Adrenal gland (tissue), 12 donors: ENCODE results near the gene RELN. TPM values are rescaled to one million over a fixed set of nuclear protein-coding genes. Genes with fewer than 3 reads are reported as not detected.

Experiments used
- DNase-seq, 7 donors: peaks; one replicate each; pipeline ENCODE4 v3.0.0-alpha.2; 2019 to 2020
- H3K27ac ChIP-seq, 5 donors: fragments of 200-600 bp; sonication (generic) in 4 of 5; 1 replicate in 3 of 5; 2 replicates in 2 of 5; pipeline versions ENCODE4 v1.5.1 to v1.8.0; 2016 to 2020; ENCODE audit warnings: mild to moderate bottlenecking in 1 of 5
- H3K27me3 ChIP-seq: fragments of 200-600 bp; 2 replicates; pipeline ENCODE4 v1.8.0; 2021
- H3K36me3 ChIP-seq, 2 donors: fragments of 200-600 bp; replicated peaks in 1 of 2; 1 replicate in 1 of 2; 2 replicates in 1 of 2; pipeline versions ENCODE4 v1.5.1 to v1.8.0; 2018 to 2022
- H3K4me1 ChIP-seq, 2 donors: fragments of 200-600 bp; replicated peaks in 1 of 2; 1 replicate in 1 of 2; 2 replicates in 1 of 2; pipeline versions ENCODE4 v1.5.1 to v1.8.0; 2018 to 2021
- H3K4me3 ChIP-seq, 4 donors: fragments of 200-600 bp; sonication (generic) in 3 of 4; one replicate each; pipeline ENCODE4 v1.5.1; 2016 to 2018
- H3K9me3 ChIP-seq, 3 donors: fragments of 200-600 bp; sonication (generic) in 1 of 3; replicated peaks in 1 of 3; 1 replicate in 2 of 3; 2 replicates in 1 of 3; pipeline versions ENCODE4 v1.5.1 to v1.8.0; 2016 to 2021
- POLR2A ChIP-seq, 2 donors: fragments of 450-650 bp; IDR thresholded peaks; one replicate each; pipeline ENCODE4 v1.6.1; 2017; ENCODE audit warnings: antibody characterized with exemption in 2 of 2, mild to moderate bottlenecking in 2 of 2, moderate library complexity in 1 of 2
- WGBS, 4 donors: extraction: QIAGEN DNeasy Blood & Tissue Kit in 2 of 4; methylation state at CpG; one replicate each; pipeline versions ENCODE4 v1.1.5 to v1.1.7; 2013 to 2017; 5-methylcytosine and 5-hydroxymethylcytosine counted together
- intact Hi-C, 2 donors: fragments of 100-400 bp; cut with DNase I; formaldehyde crosslinking; loops; one replicate each; pipeline versions ENCODE4 v1.14.1 to v1.15.0; 2022 to 2023
- polyA plus RNA-seq, 3 donors: library from polyadenylated mRNA; stranded (reverse); fragments of 200-250 nt in 2 of 3; fragments of 350-450 nt in 1 of 3; fragmentation: Illumina TruSeq in 1 of 3; extraction: RNeasy Lipid Tissue Mini Kit (QIAGEN cat#74804) in 1 of 3; gene quantifications; one replicate each; pipeline ENCODE4 v1.2.3, GENCODE V29; 2013 to 2014
- total RNA-seq, 9 donors: library from RNA; depleted of rRNA in 4 of 9; stranded (reverse); fragments of >200 nt in 4 of 9; fragments of 120-200 nt in 1 of 9; fragmentation: NEBNext Ultra II Directional in 1 of 9; extraction: Animal tissue kit (Norgen Biotek cat#: 25700) in 1 of 9; gene quantifications; one replicate each; pipeline versions ENCODE4 v1.1.0 to v1.2.4, GENCODE V29; 2013 to 2023
- TF ChIP-seq, protein P1 (sequence below), 6 experiments: fragments of 450-650 bp in 4 of 6; fragments of 200-600 bp in 2 of 6; sonication (generic) in 1 of 6; IDR thresholded peaks; 1 replicate in 5 of 6; 2 replicates in 1 of 6; pipeline versions ENCODE4 v1.5.1 to v1.8.0; 2016 to 2021; ENCODE audit warnings: antibody characterized with exemption in 6 of 6, mild to moderate bottlenecking in 2 of 6, moderate library complexity in 1 of 6
- donor health status: healthy with polysubstance abuse.
- donor health status: Bipolar disorder and iron deficiency.
- donor health status: DM: yes; HTN: yes; CAD: no.
- donor health status: DM: no; HTN: no; CAD: no.
- donor health status: DM: no; HTN: no; CAD: no.
- donor health status: DM: yes; HTN: yes; CAD: no.

Gene RELN
- total and polyA plus RNA-seq, 12 donors, result 0.88 to 7.9 (median 2.3) TPM

DNA sequence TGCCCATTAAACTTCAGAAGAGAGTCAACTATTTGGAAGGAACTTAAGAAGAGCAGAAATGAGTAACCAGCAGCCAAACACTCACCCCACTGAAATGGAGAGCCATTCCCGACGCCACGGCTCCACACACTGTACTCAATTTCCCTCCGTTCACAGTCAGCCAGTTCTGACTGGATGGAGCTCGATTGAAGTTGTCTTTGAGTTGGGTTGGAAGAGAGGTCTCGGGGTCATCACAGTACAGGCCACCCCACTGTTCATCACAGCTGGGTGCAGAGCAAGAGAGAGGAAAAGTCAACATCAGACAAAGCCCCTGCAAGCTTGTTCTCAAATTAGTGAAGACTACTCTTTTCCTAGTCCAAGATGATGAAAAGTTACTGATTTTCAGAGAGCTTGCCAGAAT lies 467.5 kb downstream of the RELN start:
- no peak overlapping the region for H3K4me3 ChIP-seq
- H3K4me1 ChIP-seq, result no peaks in the 10 kb centered on the region
- H3K27ac ChIP-seq, result no peak overlapping the region
- 64 to 90% (median 79%) methylated on average over 6 of the region's 6 CpGs for WGBS, 4 donors
- intact Hi-C loops, result no loop called here
- H3K9me3 ChIP-seq, result no peaks in the 10 kb centered on the region
- H3K27me3 ChIP-seq, result no peaks in the 10 kb centered on the region
- no peaks in the 10 kb centered on the region for H3K36me3 ChIP-seq
- DNase-seq, result no peak
- TF ChIP-seq, protein P1, sequence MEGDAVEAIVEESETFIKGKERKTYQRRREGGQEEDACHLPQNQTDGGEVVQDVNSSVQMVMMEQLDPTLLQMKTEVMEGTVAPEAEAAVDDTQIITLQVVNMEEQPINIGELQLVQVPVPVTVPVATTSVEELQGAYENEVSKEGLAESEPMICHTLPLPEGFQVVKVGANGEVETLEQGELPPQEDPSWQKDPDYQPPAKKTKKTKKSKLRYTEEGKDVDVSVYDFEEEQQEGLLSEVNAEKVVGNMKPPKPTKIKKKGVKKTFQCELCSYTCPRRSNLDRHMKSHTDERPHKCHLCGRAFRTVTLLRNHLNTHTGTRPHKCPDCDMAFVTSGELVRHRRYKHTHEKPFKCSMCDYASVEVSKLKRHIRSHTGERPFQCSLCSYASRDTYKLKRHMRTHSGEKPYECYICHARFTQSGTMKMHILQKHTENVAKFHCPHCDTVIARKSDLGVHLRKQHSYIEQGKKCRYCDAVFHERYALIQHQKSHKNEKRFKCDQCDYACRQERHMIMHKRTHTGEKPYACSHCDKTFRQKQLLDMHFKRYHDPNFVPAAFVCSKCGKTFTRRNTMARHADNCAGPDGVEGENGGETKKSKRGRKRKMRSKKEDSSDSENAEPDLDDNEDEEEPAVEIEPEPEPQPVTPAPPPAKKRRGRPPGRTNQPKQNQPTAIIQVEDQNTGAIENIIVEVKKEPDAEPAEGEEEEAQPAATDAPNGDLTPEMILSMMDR (IDR thresholded peaks at IDR 0.05), result no peak
- no peak for TF ChIP-seq POLR2A (IDR thresholded peaks at IDR 0.05)

GRCh38 chr7:103504505-103505135 lies 484.8 kb downstream of the RELN start:
- 84 to 88% (median 85%) methylated on average over 12 to 13 of the region's 13 CpGs for WGBS, 4 donors
- no peaks in the 10 kb centered on the region for H3K4me1 ChIP-seq
- no peak for DNase-seq

DNA sequence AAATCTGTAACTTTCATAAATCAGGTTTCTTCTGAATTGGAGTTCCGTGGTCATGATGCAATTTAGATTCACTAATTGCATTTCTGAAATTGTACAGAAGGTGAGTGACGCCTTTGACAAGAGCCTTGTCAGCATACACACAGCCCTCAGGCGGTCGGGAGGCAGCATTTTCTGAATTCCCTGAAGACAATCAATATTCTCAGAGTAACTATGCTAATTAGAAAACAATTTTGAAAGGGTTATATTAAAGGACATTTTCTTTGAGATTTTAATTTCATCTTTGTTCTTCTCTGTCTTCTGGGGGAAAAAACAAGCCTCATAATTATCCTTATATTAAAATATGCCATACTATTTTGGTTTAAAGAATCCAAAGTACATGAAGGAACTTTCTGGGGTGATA lies 488.3 kb downstream of the RELN start:
- Histone ChIP-seq H3K27ac (no peak overlapping the region), H3K36me3 (no peaks in the 10 kb centered on the region), H3K4me3 (no peak overlapping the region), H3K4me1 (no peaks in the 10 kb centered on the region), H3K27me3 (no peaks in the 10 kb centered on the region), H3K9me3 (no peaks in the 10 kb centered on the region)
- intact Hi-C loops, result no loop called here
- TF ChIP-seq POLR2A (IDR thresholded peaks at IDR 0.05), result no peak
- TF ChIP-seq, protein P1 (IDR thresholded peaks at IDR 0.05), result no peak
- WGBS, 4 donors, result 82 to 89% (median 86%) methylated on average over 4 of the region's 4 CpGs
- DNase-seq, result no peak

More at GRCh38 chr7:103504505-103505135, 484.8 kb downstream of the RELN start:
- H3K27me3 ChIP-seq, result no peaks in the 10 kb centered on the region
- TF ChIP-seq, protein P1 (IDR thresholded peaks at IDR 0.05), result no peak
- no peak for TF ChIP-seq POLR2A (IDR thresholded peaks at IDR 0.05)
- no peaks in the 10 kb centered on the region for H3K36me3 ChIP-seq
- H3K27ac ChIP-seq, result no peak overlapping the region
- no peaks in the 10 kb centered on the region for H3K9me3 ChIP-seq
- intact Hi-C loops, result no loop called here
- H3K4me3 ChIP-seq, result no peak overlapping the region

- no peaks in the 10 kb centered on the region for H3K4me1 ChIP-seq
- H3K36me3 ChIP-seq, result no peaks in the 10 kb centered on the region
- H3K9me3 ChIP-seq, result no peaks in the 10 kb centered on the region
- WGBS, 4 donors, result 74 to 88% (median 80%) methylated on average over 1 of the region's 1 CpG
- DNase-seq, result no peak
- no peak overlapping the region for H3K4me3 ChIP-seq
- no peaks in the 10 kb centered on the region for H3K27me3 ChIP-seq
- intact Hi-C loops, result no loop called here
- TF ChIP-seq POLR2A (IDR thresholded peaks at IDR 0.05), result no peak
- TF ChIP-seq, protein P1 (IDR thresholded peaks at IDR 0.05), result no peak
- no peak overlapping the region for H3K27ac ChIP-seq
These were observed 489.5 kb downstream of the RELN start for GRCh38 chr7:103499976-103500375.
